Kidney (tissue), 14 donors: Measurements from ENCODE around the gene DYRK3. TPM values are rescaled to one million over a fixed set of nuclear protein-coding genes. Genes with fewer than 3 reads are reported as not detected.

ENCODE experiments used
- DNase-seq, 5 donors: peaks; one replicate each; pipeline ENCODE4 v3.0.0-alpha.2; 2013 to 2020
- FAIRE-seq: peaks from 2 replicates; lab custom pipeline; 2012; peaks lifted over from hg19 to GRCh38; lab: Jason Lieb, UNC
- H3K27ac ChIP-seq, 2 donors: one replicate each; pipeline ENCODE4 v1.7.0; 2013; ENCODE audit warnings: low read depth in 2 of 2, low read length in 2 of 2, inconsistent platforms in 1 of 2
- H3K27me3 ChIP-seq: one replicate; pipeline ENCODE4 v1.7.1; 2013; ENCODE audit warnings: low read length, inconsistent platforms; ENCODE audit not compliant: control insufficient read depth, insufficient read depth
- H3K36me3 ChIP-seq, 3 donors: one replicate each; pipeline versions ENCODE4 v1.7.0 to v1.7.1; 2013; ENCODE audit warnings: low read length in 3 of 3, control low read depth in 1 of 3, inconsistent platforms in 1 of 3; ENCODE audit not compliant: insufficient read depth in 3 of 3, control insufficient read depth in 2 of 3
- H3K4me1 ChIP-seq, 3 donors: one replicate each; pipeline versions ENCODE4 v1.7.0 to v1.7.1; 2013; ENCODE audit warnings: low read length in 3 of 3, inconsistent platforms in 1 of 3, low read depth in 1 of 3; ENCODE audit not compliant: control insufficient read depth in 2 of 3, insufficient read depth in 2 of 3
- H3K4me3 ChIP-seq, 3 donors: one replicate each; pipeline versions ENCODE4 v1.7.0 to v1.8.1; 2013; ENCODE audit warnings: low read length in 3 of 3, control low read depth in 1 of 3, inconsistent platforms in 1 of 3
- H3K9ac ChIP-seq, 3 donors: one replicate each; pipeline versions ENCODE4 v1.7.0 to v1.7.1; 2013; ENCODE audit warnings: low read length in 3 of 3, control low read depth in 1 of 3, inconsistent platforms in 1 of 3
- H3K9me3 ChIP-seq, 3 donors: one replicate each; pipeline versions ENCODE4 v1.7.0 to v1.7.1; 2013; ENCODE audit warnings: low read length in 3 of 3, control low read depth in 1 of 3, inconsistent platforms in 1 of 3; ENCODE audit not compliant: control insufficient read depth in 2 of 3, insufficient read depth in 1 of 3
- CTCF ChIP-seq: IDR thresholded peaks from 3 replicates; pipeline ENCODE4 v1.5.1; 2012; ENCODE audit warnings: mild to moderate bottlenecking, moderate library complexity, borderline replicate concordance; ENCODE audit not compliant: insufficient read depth; ENCODE audit errors: extremely low read depth
- intact Hi-C: fragments of 100-400 bp; cut with DNase I; formaldehyde crosslinking; loops from one replicate; pipeline ENCODE4 v1.11.1; 2022
- polyA plus RNA-seq: library from polyadenylated mRNA; stranded (reverse); fragments of 350-450 nt; fragmentation: Illumina TruSeq; extraction: RNeasy Lipid Tissue Mini Kit (QIAGEN cat#74804); gene quantifications from one replicate; pipeline ENCODE4 v1.2.3, GENCODE V29; 2014; ENCODE audit warnings: low read depth, low replicate concordance; ENCODE audit not compliant: insufficient read depth
- total RNA-seq: library from RNA; stranded (reverse); fragmentation: NEBNext Ultra II Directional; extraction: Animal tissue kit (Norgen Biotek cat#: 25700); gene quantifications from one replicate; pipeline ENCODE4 v1.2.1, GENCODE V29; 2021
- donor health status: control.
- donor health status: control.
- donor health status: control.
- donor health status: control.
- donor health status: control.
- donor health status: DM: yes; HTN: yes; CAD: no.
- donor health status: Normal renal cell carcinoma (clear cell type).

The DYRK3 gene
- total and polyA plus RNA-seq, 2 donors from 2014 or later, result 3.5 to 12.7 TPM

- H3K27ac ChIP-seq, result no peak overlapping the region
- TF ChIP-seq CTCF, result no peak
- H3K4me1 ChIP-seq, result peaks cover 0 to 9% (median 6%) of the 10 kb centered on the region in 3 donors
- intact Hi-C loops, result no loop called here
- H3K9me3 ChIP-seq, result no peaks in the 10 kb centered on the region
- H3K4me3 ChIP-seq, result no peak overlapping the region
- FAIRE-seq (no peak), DNase-seq (no peak)
- no peaks in the 10 kb centered on the region for H3K36me3 ChIP-seq
- no peaks in the 10 kb centered on the region for H3K27me3 ChIP-seq
- no peak overlapping the region for H3K9ac ChIP-seq
Observed at GRCh38 chr1:206653715-206654459, 18.6 kb downstream of the DYRK3 start.

- no peaks in the 10 kb centered on the region for H3K9me3 ChIP-seq
- no peak for FAIRE-seq
Observed at GRCh38 chr1:206654828-206655227, 19.5 kb downstream of the DYRK3 start.

GRCh38 chr1:206655471-206655882 is 20.1 kb downstream of the DYRK3 start:
- intact Hi-C loops, result no loop called here
- Histone ChIP-seq H3K27ac (no peak overlapping the region), H3K9ac (no peak overlapping the region), H3K9me3 (no peaks in the 10 kb centered on the region), H3K36me3 (no peaks in the 10 kb centered on the region), H3K27me3 (no peaks in the 10 kb centered on the region), H3K4me1 (peaks cover 0 to 9% (median 6%) of the 10 kb centered on the region in 3 donors), H3K4me3 (no peak overlapping the region)
- DNase-seq (peak in 2 of 5 donors; percentile 29 to 79), FAIRE-seq (no peak)
- TF ChIP-seq CTCF, result no peak

More at GRCh38 chr1:206654828-206655227, 19.5 kb downstream of the DYRK3 start:
- H3K27ac ChIP-seq, result no peak overlapping the region
- DNase-seq, result no peak
- no peak overlapping the region for H3K9ac ChIP-seq
- no peaks in the 10 kb centered on the region for H3K27me3 ChIP-seq
- no peak for TF ChIP-seq CTCF
- intact Hi-C loops, result no loop called here
- peaks cover 0 to 9% (median 6%) of the 10 kb centered on the region in 3 donors for H3K4me1 ChIP-seq
- H3K4me3 ChIP-seq, result no peak overlapping the region
- no peaks in the 10 kb centered on the region for H3K36me3 ChIP-seq
